ENCODE measurements around the gene TMEM81.

GRCh38 chr1:205068457-205069040 is 15.7 kb downstream of the TMEM81 start:
- TF ChIP-seq EP300 (IDR thresholded peaks at IDR 0.05; ENCODE audit: borderline replicate concordance) (no peak), ZBTB7A (IDR thresholded peaks at IDR 0.05; ENCODE audit: low read depth) (no peak), TAF1 (IDR thresholded peaks at IDR 0.05; ENCODE audit: low read depth) (no peak)
